NCI-H1105 (cell line): ENCODE measurements around the gene SLC39A11.

Experiments
- DNase-seq: peaks from one replicate; lab custom pipeline; 2025; lab: John Stamatoyannopoulos, UW

Gene SLC39A11

GRCh38 chr17:72684405-72685020, 408.0 kb downstream of the SLC39A11 start:
- DNase-seq, result no peak

GRCh38 chr17:72683506-72684404, 408.7 kb downstream of the SLC39A11 start:
- DNase-seq, result no peak

GRCh38 chr17:72682605-72683004, 409.9 kb downstream of the SLC39A11 start:
- no peak for DNase-seq

GRCh38 chr17:72681844-72682243, 410.6 kb downstream of the SLC39A11 start:
- DNase-seq, result no peak

- no peak for DNase-seq
These were observed 414.6 kb downstream of the SLC39A11 start for GRCh38 chr17:72677714-72678390.

- no peak for DNase-seq
These were observed 415.4 kb downstream of the SLC39A11 start for GRCh38 chr17:72677108-72677507.

GRCh38 chr17:72672729-72673128, 419.8 kb downstream of the SLC39A11 start:
- no peak for DNase-seq

GRCh38 chr17:72671016-72671415, 421.5 kb downstream of the SLC39A11 start:
- no peak for DNase-seq

- DNase-seq, result no peak
These were observed 425.1 kb downstream of the SLC39A11 start for GRCh38 chr17:72667096-72668063.

GRCh38 chr17:72665852-72666851, 426.3 kb downstream of the SLC39A11 start:
- DNase-seq, result no peak

- no peak for DNase-seq
These were observed 429.7 kb downstream of the SLC39A11 start for GRCh38 chr17:72662827-72663190.

- no peak for DNase-seq
These were observed 430.3 kb downstream of the SLC39A11 start for GRCh38 chr17:72661945-72662826.

GRCh38 chr17:72661116-72661944, 431.2 kb downstream of the SLC39A11 start:
- no peak for DNase-seq

GRCh38 chr17:72660274-72661115, 432.0 kb downstream of the SLC39A11 start:
- no peak for DNase-seq

- DNase-seq, result no peak
These were observed 432.7 kb downstream of the SLC39A11 start for GRCh38 chr17:72659811-72660210.

GRCh38 chr17:72658675-72659074, 433.8 kb downstream of the SLC39A11 start:
- DNase-seq, result no peak

- no peak for DNase-seq
These were observed 434.8 kb downstream of the SLC39A11 start for GRCh38 chr17:72657467-72658317.
